HG03520 (cell line): ENCODE measurements around the gene RAD54L2.
"Not testable (repeated sequence)": the region's sequence is repeated elsewhere in the genome, so short reads cannot be mapped to it uniquely, and the experiment has no call there.

Source experiments
- ATAC-seq: cut with Tn5 transposase; IDR thresholded peaks from one replicate; pipeline ENCODE4 v1.9.1; 2021; ENCODE audit warnings: mild to moderate bottlenecking, moderate library complexity; ENCODE audit not compliant: unreplicated experiment

Gene RAD54L2

GRCh38 chr3:51538459-51539290 is at the start of gene RAD54L2:
Gene RAD54L2 (plus strand): TSS chr3:51538719. CDS start chr3:51590421, 51,702 bp downstream.
- ATAC-seq: peak; percentile 72

- peak; percentile 49 for ATAC-seq
These were observed 39.4 kb upstream of the RAD54L2 start for GRCh38 chr3:51498876-51499738.

GRCh38 chr3:51500632-51501131 is 37.8 kb upstream of the RAD54L2 start:
- no peak for ATAC-seq

GRCh38 chr3:51501833-51502561 is 36.5 kb upstream of the RAD54L2 start:
- no peak for ATAC-seq

GRCh38 chr3:51502562-51502910 is 36.0 kb upstream of the RAD54L2 start:
- ATAC-seq: no peak

- ATAC-seq: no peak
These were observed 35.5 kb upstream of the RAD54L2 start for GRCh38 chr3:51503007-51503406.

- no peak for ATAC-seq
These were observed 30.3 kb upstream of the RAD54L2 start for GRCh38 chr3:51508255-51508654.

- no peak for ATAC-seq
These were observed 27.5 kb upstream of the RAD54L2 start for GRCh38 chr3:51510996-51511395.

- ATAC-seq: no peak
These were observed 24.3 kb upstream of the RAD54L2 start for GRCh38 chr3:51514210-51514609.

- no peak for ATAC-seq
These were observed 18.7 kb upstream of the RAD54L2 start for GRCh38 chr3:51519848-51520247.

GRCh38 chr3:51520906-51521730 is 17.4 kb upstream of the RAD54L2 start:
- ATAC-seq: peak; percentile 79

GRCh38 chr3:51522273-51522962 is 16.1 kb upstream of the RAD54L2 start:
- ATAC-seq: no peak

GRCh38 chr3:51524874-51525273 is 13.6 kb upstream of the RAD54L2 start:
- ATAC-seq: not testable (repeated sequence)

- ATAC-seq: no peak
These were observed 8.0 kb upstream of the RAD54L2 start for GRCh38 chr3:51530485-51530884.

- ATAC-seq: no peak
These were observed 3.1 kb upstream of the RAD54L2 start for GRCh38 chr3:51535146-51536019.

GRCh38 chr3:51537631-51538030 is 888 bp upstream of the RAD54L2 start:
- not testable (repeated sequence) for ATAC-seq

- no peak for ATAC-seq
These were observed 432 bp upstream of the RAD54L2 start for GRCh38 chr3:51538115-51538458.

GRCh38 chr3:51539291-51539941 is 897 bp downstream of the RAD54L2 start:
- ATAC-seq: peak; percentile 18
